Stimulated activated CD8-positive, alpha-beta memory T cell treated with anti-CD3 and anti-CD28 coated beads, Interleukin-2, amount 100 ng/mL, for 48 hours (primary cell): ENCODE results near the gene ARID3A.

Experiments used
- DNase-seq, 2 donors: peaks; one replicate each; pipeline ENCODE4 v3.0.0-alpha.2; 2020; ENCODE audit warnings: low read depth in 2 of 2

ARID3A gene

GRCh38 chr19:1004204-1004802, 78.5 kb downstream of the ARID3A start:
- DNase-seq, result no peak

DNA sequence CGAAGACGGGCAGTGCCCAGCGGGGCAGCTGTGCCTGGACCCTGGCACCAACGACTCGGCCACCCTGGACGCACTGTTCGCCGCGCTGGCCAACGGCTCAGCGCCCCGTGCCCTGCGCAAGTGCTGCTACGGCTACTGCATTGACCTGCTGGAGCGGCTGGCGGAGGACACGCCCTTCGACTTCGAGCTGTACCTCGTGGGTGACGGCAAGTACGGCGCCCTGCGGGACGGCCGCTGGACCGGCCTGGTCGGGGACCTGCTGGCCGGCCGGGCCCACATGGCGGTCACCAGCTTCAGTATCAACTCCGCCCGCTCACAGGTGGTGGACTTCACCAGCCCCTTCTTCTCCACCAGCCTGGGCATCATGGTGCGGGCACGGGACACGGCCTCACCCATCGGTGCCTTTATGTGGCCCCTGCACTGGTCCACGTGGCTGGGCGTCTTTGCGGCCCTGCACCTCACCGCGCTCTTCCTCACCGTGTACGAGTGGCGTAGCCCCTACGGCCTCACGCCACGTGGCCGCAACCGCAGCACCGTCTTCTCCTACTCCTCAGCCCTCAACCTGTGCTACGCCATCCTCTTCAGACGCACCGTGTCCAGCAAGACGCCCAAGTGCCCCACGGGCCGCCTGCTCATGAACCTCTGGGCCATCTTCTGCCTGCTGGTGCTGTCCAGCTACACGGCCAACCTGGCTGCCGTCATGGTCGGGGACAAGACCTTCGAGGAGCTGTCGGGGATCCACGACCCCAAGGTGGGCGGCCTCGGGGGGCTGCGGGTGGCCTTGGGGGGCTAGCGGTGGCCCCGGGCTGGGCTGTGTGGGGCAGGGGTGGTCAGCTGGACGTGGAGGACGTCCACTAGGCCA, 79.2 kb downstream of the ARID3A start:
- DNase-seq, result no peak

DNA sequence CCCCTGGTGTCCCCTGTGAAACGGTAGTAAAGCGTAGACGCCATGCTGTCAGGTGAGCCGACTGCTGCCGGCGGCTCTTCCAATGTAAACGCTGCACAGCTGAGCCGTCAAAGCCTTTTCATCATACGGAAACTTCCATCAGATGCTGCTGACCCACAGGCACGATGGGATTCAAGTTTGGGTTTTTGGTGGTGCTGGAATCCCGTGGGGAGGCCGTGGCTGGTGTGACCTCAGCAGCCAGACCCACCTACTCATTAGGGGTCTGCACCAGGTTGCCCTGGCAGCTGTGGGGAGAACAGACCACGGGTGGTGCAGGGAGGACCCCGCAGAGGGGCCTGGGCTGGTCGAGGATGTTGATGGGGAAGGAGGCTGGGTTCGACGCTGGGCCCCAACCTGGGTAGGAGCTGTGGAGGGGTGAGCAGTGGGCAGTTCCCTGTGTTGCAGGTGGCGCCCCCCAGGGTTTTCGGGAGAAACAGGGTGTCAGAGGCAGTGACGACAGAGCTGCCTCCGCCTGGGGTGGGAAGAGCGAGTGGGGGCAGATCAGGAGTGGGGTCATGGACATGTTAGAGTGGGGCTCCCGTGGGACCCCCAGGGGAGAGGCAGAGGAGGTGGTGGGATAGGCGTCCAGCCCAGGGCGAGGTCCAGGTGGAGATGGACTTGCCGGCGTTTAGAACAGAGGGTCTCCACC, 81.0 kb downstream of the ARID3A start:
- DNase-seq, result no peak

GRCh38 chr19:1007399-1008251, 81.8 kb downstream of the ARID3A start:
- DNase-seq, result no peak

DNA sequence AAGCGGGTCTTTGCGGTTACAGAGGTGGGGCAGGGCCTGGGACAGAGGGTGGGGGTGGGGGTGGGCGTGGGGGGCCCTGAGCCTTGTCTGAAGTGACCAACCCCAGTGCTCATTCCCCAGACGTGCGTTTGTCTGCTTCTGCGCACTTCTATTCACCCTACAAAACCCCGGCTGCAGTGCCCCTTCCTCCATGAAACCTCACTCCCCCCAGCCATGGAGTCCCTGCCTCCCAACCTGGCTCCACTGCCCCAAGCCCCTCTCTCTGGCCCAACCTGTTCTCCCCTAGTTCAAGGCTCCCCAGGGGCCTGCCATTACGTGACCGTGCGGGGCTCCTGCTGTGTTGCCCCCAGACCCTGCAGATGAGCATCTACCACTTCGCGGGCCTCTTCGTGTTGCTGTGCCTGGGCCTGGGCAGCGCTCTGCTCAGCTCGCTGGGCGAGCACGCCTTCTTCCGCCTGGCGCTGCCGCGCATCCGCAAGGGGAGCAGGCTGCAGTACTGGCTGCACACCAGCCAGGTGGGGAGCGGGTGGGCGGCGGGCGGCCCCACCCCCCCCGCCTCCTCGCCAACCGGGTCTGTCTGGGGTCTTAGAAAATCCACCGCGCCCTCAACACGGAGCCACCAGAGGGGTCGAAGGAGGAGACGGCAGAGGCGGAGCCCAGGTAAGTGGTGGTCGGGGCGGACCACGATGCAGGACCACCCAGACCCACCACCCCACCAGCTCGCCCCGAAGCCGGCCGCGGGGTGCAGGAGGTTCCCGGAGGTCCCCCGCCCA, 82.6 kb downstream of the ARID3A start:
- DNase-seq, result no peak

DNA sequence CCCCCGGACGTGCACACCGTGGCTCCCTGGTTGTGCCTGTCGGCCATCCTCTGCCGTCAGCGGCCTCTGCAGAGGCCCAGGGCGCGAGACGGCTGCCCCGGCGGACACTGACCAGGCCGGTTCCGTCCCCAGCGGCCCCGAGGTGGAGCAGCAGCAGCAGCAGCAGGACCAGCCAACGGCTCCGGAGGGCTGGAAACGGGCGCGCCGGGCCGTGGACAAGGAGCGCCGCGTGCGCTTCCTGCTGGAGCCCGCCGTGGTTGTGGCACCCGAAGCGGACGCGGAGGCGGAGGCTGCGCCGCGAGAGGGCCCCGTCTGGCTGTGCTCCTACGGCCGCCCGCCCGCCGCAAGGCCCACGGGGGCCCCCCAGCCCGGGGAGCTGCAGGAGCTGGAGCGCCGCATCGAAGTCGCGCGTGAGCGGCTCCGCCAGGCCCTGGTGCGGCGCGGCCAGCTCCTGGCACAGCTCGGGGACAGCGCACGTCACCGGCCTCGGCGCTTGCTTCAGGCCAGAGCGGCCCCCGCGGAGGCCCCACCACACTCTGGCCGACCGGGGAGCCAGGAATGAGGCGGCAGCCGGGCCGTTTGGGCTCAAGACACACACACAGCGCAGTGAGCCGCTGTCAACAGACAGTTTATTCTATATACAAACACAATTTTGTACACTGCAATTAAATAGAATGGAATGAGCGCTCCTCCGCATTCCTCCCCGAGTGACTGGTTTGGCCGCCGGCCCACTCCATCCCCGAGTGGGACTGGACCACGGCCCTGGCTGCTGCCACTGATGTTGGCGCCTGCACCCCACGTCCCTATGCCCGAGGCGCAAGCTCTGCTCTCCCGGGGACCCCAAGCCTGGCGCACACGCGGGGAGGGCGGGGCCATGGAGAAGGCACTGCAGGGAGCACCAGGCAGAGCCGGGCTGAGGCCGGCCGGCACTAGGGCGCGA, 83.5 kb downstream of the ARID3A start:
- no peak for DNase-seq

DNA sequence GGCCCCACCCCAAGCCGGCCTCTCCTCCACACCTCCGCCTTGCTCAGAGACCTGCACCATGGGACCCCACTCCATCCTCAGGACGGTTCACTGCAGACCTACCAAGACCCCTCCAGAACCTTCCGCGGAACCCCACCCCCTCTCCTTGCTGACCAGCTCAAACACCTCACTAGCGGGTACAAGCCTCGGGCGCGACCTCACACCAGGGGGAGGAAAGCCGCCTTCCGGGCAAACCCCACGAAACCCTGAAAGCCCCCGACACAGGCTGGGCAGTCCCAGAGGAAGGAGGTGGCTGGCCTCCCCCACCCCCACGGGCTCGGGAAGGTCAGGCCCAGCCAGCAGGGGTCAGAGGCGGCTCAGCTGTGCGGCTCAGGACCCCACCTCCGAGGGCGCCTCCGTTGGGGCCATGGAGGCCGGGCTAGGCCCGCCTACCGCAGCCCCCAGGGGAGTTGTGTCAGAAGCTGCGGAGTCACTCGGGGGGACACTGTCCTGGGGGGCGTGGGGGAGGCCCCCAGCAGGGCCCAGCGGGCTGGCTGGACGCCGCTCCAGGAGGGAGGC, 84.2 kb downstream of the ARID3A start:
- no peak for DNase-seq

- no peak for DNase-seq
Observed at GRCh38 chr19:1010586-1011510, 85.0 kb downstream of the ARID3A start.

GRCh38 chr19:1011831-1012333, 86.0 kb downstream of the ARID3A start:
- no peak for DNase-seq

- DNase-seq, result no peak
Observed at GRCh38 chr19:1012334-1012733, 86.5 kb downstream of the ARID3A start.

GRCh38 chr19:1013218-1013617, 87.4 kb downstream of the ARID3A start:
- DNase-seq, result no peak

DNA sequence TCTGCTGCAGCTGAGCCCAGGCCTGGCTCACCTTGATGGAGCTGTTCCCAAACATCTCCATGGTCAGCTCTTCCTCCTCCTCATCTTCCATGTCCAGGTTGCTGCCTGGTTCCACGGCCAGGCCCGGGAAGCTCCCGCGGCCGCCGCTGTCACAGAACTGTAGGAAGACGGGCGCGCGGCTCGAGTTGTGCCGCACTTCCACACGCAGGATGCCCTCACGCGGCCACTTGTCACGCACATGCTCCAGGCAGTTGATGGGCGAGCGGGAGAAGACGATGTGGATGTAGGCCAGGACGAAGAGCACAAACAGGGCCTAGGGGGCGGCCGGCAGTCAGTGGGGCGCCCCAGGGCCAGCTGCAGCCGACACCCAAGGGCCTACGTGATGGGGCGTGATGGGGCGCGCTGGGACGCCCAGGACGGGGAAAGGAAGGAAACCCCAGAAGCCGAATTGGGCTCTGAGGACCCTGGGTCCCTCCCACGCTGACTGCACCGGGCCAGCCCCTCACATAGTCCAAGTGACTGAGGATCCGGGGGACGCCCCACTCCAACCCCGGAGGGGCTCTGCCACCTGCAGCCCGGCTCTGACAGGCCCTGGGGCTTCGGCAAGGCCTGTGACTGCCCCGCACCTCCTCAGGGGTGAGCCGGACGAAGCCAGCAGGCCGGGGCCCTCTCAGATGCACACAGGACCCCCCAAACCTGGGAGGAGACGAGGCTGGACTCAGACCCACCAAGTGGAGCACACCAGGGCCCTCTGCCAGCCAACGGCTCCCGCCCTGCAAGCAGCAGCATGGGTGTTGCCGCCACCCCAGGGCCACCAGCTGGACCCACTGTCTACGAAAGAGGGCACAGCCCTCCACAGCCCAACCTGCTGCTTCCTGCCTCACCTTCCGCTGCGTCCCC, 88.6 kb downstream of the ARID3A start:
- no peak for DNase-seq

- no peak for DNase-seq
Observed at GRCh38 chr19:1015061-1015781, 89.4 kb downstream of the ARID3A start.

DNA sequence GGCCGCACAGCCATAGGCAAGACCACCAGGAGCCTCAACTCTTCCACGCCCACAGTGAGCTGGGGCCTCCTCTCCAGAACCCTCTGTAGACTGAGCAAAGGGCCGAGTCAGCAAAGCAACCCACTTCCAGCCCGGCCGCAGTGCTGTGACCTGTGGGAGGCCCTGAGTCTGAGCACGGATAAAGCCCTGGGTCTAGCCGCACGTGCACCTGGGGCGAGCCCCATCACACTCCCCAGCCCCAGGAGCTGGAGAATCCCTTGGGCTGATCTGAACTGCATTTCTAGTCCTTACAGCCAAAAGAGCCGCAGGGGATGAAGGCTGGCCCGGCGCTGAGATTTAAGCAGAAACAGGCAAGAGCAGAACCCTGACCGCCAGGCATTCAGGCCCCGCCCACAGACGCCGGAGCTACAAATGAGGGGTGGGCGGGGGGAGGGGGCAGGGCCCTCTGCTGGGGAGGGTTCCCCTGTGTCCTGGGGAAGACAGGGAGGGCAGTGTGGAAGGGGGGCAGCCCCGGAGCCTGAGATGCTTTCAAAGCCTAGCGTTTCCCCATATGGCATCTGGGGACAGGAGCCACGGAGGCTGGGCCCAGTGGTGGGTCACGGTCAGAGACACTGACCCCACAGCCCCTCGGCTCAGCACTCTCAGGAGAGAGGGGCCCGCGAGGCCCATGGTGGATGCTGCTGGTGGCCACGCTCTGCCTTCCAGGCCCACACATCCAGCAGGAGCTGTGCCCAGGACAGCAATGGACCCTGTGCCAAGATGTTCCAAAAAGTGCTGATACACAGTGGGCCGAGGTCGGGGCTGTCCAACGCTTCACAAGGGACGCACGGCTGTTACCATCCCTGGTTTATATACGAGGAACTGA, 90.2 kb downstream of the ARID3A start:
- DNase-seq, result no peak

DNA sequence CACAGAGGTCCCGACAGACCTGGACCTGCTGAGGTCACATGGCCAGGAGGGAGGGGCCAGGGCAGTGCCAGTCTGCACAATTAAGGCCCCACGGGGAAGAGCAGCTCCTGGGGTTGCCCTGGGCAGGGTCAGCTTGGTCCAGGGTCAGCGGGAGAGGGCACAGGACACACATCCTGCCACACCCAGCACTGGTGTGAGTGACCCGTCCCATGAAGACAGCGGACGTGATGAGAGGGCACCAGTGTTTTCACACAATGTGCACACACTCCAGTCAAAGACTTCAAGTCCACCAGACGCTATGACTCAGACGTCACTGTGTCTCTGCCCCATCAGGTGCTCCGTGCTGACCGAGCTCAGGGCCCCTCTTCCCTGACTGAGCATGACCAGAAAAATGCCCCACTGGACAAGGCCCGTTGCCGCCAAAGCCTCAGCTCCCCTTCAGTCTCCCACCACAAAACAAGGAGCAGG, 90.8 kb downstream of the ARID3A start:
- no peak for DNase-seq
